Ascending aorta (tissue), 2 donors: Measurements from ENCODE around the gene NPW. TPM values are rescaled to one million over a fixed set of nuclear protein-coding genes. Genes with fewer than 3 reads are reported as not detected.
A peak's percentile ranks its signal among the peaks of the same experiment; 100 is the strongest.

Experiments used
- DNase-seq, 2 donors: peaks; one replicate each; pipeline ENCODE4 v3.0.0-alpha.2; 2019; ENCODE audit warnings: low spot score in 2 of 2
- H3K27ac ChIP-seq, 2 donors: fragments of 200-600 bp; sonication (generic); one replicate each; pipeline ENCODE4 v1.5.1; 2016 to 2017; ENCODE audit warnings: mild to moderate bottlenecking in 1 of 2
- H3K27me3 ChIP-seq: fragments of 200-600 bp; sonication (generic); one replicate; pipeline ENCODE4 v1.5.1; 2017
- H3K36me3 ChIP-seq, 2 donors: fragments of 200-600 bp; sonication (generic); one replicate each; pipeline ENCODE4 v1.5.1; 2016
- H3K4me1 ChIP-seq, 2 donors: fragments of 200-600 bp; sonication (generic); one replicate each; pipeline ENCODE4 v1.5.1; 2016 to 2017; ENCODE audit warnings: mild to moderate bottlenecking in 1 of 2
- H3K4me3 ChIP-seq, 2 donors: fragments of 200-600 bp; sonication (generic); one replicate each; pipeline ENCODE4 v1.5.1; 2016 to 2017; ENCODE audit warnings: mild to moderate bottlenecking in 1 of 2
- H3K9me3 ChIP-seq, 2 donors: fragments of 200-600 bp; sonication (generic); one replicate each; pipeline ENCODE4 v1.5.1; 2016
- intact Hi-C: fragments of 100-400 bp; cut with DNase I; formaldehyde crosslinking; loops from one replicate; pipeline ENCODE4 v1.15.1; 2023
- total RNA-seq: library from RNA; depleted of rRNA; stranded (reverse); fragments of >200 nt; gene quantifications from one replicate; pipeline ENCODE4 v1.1.0, GENCODE V29; 2016
- TF ChIP-seq, protein P1 (sequence below), 3 experiments: fragments of 200-600 bp in 2 of 3; fragments of 450-650 bp in 1 of 3; sonication (generic) in 2 of 3; IDR thresholded peaks; one replicate each; pipeline ENCODE4 v1.5.1; 2016 to 2019; ENCODE audit warnings: antibody characterized with exemption in 3 of 3, mild to moderate bottlenecking in 1 of 3, moderate library complexity in 1 of 3

Gene NPW
- total RNA-seq, 1 donor from 2014 or later, result not detected

DNA sequence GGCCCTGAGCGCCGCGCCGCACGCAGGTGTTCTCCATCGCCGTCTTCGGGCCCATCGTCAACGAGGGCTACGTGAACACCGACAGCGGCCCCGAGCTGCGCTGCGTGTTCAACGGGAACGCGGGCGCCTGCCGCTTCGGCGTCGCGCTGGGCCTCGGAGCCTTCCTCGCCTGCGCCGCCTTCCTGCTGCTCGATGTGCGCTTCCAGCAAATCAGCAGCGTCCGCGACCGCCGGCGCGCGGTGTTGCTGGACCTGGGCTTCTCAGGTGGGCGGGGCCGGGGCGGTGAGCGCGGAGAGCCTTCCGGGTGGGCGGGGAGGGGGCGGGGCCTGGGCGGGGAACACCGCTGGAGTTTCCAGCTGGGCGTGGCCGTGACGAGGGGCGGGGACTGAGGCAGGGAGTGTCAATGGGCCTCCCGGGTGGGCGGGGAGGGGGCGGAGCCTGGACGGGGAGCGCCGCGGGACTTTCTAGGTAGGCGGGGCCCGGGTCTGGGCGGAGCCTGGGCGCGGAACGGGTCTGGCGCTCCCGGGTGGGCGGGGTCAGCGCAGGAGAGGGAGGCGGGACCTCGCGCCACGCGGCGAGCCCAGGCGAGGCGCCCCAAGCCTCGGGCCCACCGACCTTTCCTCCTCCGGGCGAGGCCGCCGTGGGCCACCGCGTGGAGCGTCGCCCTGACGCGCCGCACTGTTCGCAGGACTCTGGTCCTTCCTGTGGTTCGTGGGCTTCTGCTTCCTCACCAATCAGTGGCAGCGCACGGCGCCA is 27.5 kb upstream of the NPW start:
- H3K4me1 ChIP-seq, result peaks cover 13 to 23% of the 10 kb centered on the region in 2 donors
- TF ChIP-seq, protein P1, sequence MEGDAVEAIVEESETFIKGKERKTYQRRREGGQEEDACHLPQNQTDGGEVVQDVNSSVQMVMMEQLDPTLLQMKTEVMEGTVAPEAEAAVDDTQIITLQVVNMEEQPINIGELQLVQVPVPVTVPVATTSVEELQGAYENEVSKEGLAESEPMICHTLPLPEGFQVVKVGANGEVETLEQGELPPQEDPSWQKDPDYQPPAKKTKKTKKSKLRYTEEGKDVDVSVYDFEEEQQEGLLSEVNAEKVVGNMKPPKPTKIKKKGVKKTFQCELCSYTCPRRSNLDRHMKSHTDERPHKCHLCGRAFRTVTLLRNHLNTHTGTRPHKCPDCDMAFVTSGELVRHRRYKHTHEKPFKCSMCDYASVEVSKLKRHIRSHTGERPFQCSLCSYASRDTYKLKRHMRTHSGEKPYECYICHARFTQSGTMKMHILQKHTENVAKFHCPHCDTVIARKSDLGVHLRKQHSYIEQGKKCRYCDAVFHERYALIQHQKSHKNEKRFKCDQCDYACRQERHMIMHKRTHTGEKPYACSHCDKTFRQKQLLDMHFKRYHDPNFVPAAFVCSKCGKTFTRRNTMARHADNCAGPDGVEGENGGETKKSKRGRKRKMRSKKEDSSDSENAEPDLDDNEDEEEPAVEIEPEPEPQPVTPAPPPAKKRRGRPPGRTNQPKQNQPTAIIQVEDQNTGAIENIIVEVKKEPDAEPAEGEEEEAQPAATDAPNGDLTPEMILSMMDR (IDR thresholded peaks at IDR 0.05), result no peak
- intact Hi-C loops, result no loop called here
- no peak overlapping the region for H3K27ac ChIP-seq
- peaks cover 16% of the 10 kb centered on the region for H3K27me3 ChIP-seq
- H3K4me3 ChIP-seq, result peak overlapping the region; percentile 54 to 65
- H3K9me3 ChIP-seq, result no peaks in the 10 kb centered on the region
- DNase-seq, result peak; percentile 75 to 93
- H3K36me3 ChIP-seq, result peaks cover 0 to 5% of the 10 kb centered on the region in 2 donors

DNA sequence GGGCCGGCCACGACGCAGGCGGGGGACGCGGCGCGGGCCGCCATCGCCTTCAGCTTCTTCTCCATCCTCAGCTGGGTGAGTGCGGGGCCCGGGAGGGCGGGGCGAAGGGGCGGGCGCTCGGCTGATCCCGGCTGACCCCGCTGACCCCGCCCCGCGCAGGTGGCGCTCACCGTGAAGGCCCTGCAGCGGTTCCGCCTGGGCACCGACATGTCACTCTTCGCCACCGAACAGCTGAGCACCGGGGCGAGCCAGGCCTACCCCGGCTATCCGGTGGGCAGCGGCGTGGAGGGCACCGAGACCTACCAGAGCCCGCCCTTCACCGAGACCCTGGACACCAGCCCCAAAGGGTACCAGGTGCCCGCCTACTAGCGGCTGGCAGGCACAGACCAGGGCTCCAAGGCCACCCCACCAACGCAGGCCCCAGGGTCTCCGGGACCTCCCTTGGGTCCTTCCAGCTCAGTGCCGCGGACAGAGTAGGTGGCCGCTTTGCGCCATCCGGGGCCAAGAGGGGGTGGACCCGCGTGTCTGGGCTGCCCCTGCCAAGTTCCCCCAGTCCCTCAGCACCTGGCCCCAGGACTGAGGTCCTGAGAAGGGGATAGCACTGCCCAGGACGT is 26.8 kb upstream of the NPW start:
- Histone ChIP-seq H3K4me3 (peak overlapping the region; percentile 54 to 65), H3K36me3 (peaks cover 2 to 12% of the 10 kb centered on the region in 2 donors), H3K27me3 (peaks cover 16% of the 10 kb centered on the region), H3K4me1 (peaks cover 13 to 23% of the 10 kb centered on the region in 2 donors), H3K27ac (no peak overlapping the region), H3K9me3 (no peaks in the 10 kb centered on the region)
- TF ChIP-seq, protein P1 (IDR thresholded peaks at IDR 0.05), result no peak
- no peak for DNase-seq
- intact Hi-C loops, result no loop called here

DNA sequence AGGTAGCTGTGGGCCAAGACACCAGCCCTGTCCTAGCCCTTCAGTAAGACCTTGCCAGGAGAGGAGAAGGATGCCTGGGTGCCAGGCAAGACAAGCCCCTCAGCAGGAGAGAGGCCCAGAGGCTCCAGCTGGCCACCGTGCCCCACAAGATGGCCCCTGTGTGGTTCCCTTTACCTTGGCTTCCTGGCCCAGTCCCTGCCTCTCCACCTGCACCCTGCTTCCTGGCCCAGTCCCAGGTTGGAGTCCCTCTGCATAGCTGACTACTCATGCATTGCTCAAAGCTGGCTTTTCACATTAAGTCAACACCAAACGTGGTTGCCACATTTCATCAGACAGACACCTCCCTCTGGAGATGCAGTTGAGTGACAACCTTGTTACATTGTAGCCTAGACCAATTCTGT is 25.9 kb upstream of the NPW start:
- intact Hi-C loops, result no loop called here
- Histone ChIP-seq H3K27ac (no peak overlapping the region), H3K36me3 (peaks cover 11 to 21% of the 10 kb centered on the region in 2 donors), H3K4me3 (no peak overlapping the region), H3K27me3 (peaks cover 16% of the 10 kb centered on the region), H3K4me1 (peaks cover 13 to 23% of the 10 kb centered on the region in 2 donors), H3K9me3 (no peaks in the 10 kb centered on the region)
- no peak for DNase-seq
- TF ChIP-seq, protein P1 (IDR thresholded peaks at IDR 0.05), result no peak

DNA sequence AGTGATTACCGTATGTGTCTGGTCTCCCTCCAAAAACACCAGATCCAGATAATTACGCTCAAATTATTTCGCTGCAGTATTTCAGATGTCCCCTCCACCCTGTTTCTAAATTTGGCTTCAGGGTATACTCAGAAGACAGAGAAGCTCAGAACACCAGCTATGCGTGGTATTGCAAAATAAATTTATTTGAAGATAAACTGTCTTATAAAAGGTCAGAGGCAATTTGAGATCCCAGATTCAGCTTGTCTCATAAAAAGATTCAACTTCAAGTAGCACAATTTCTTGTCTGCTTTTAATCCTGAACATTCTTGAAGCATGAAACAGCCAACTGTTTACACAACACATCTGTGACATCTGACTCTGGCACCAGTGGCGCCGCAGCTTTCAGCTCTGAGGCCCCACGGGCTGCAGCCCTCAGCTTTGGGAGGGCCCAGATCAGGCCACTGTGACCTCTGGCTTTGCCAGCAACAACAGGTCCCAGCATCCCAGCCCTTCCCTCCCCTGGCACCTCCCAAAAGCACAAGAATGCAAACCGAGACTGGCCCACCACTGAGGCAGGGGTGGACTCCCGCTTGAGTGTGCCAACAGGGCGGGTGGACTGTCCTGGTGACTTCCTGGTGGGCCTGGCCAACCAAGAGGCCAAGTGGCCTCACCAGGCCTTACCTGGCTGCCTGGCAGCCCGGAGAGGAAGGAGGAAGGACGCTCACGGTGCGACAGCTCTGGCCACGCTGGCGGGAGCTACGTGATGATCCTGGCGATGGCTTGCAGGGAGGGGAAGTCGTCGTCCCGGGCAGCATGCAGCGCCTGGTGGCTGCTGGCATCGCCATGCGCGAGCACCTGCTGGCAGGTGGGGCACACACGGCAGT is 21.9 kb upstream of the NPW start:
- no peak for DNase-seq

DNA sequence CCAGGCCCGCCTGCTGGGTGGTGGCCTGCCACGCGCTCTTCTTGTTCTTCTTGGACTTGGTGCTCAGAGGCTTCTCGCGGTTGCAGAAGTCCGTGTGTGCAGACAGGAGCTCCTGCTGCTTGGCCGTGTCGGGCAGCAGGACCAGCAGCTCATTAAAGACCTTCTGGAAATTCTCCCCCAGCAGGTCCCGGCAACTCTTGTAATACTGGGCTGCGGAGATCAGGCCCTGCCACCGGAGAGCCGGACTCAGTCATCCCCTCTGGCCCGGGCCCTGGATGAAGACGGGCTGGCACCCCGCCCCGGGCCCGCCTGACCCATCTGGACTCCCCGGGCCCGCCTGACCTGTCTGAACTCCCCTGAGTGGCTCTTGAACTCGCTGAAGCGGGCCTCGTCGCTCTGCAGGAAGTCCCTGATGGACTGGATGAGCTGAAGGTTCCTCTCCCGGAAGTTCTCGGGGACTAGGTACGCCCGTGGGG is 21.2 kb upstream of the NPW start:
- Histone ChIP-seq H3K9me3 (no peaks in the 10 kb centered on the region), H3K27me3 (no peaks in the 10 kb centered on the region), H3K36me3 (peaks cover 54 to 68% of the 10 kb centered on the region in 2 donors), H3K4me1 (no peaks in the 10 kb centered on the region), H3K27ac (no peak overlapping the region), H3K4me3 (no peak overlapping the region)
- TF ChIP-seq, protein P1 (IDR thresholded peaks at IDR 0.05), result no peak
- intact Hi-C loops, result no loop called here
- no peak for DNase-seq

More for the DNA sequence above, 21.9 kb upstream of the NPW start:
- H3K27me3 ChIP-seq, result no peaks in the 10 kb centered on the region
- H3K36me3 ChIP-seq, result peaks cover 48 to 61% of the 10 kb centered on the region in 2 donors
- H3K27ac ChIP-seq, result no peak overlapping the region
- TF ChIP-seq, protein P1 (IDR thresholded peaks at IDR 0.05), result no peak
- peaks cover 0 to under 1% of the 10 kb centered on the region in 2 donors for H3K4me1 ChIP-seq
- no peaks in the 10 kb centered on the region for H3K9me3 ChIP-seq
- intact Hi-C loops, result no loop called here
- no peak overlapping the region for H3K4me3 ChIP-seq
